ENCODE measurements around the gene NFYA.

The NFYA gene

GRCh38 chr6:41122373-41122772 is 49.6 kb downstream of the NFYA start:
- DNase-seq: no peak

GRCh38 chr6:41122918-41123317 is 50.1 kb downstream of the NFYA start:
- DNase-seq: no peak

- DNase-seq: no peak
Observed at GRCh38 chr6:41125282-41125681, 52.5 kb downstream of the NFYA start.

GRCh38 chr6:41132254-41132653 is 59.5 kb downstream of the NFYA start:
- no peak for DNase-seq

GRCh38 chr6:41135062-41135832 is 62.5 kb downstream of the NFYA start:
- DNase-seq: no peak

GRCh38 chr6:41136911-41137310 is 64.1 kb downstream of the NFYA start:
- DNase-seq: no peak

- no peak for DNase-seq
Observed at GRCh38 chr6:41147917-41148316, 75.1 kb downstream of the NFYA start.
